Mesodermal cell (in vitro differentiated cells): ENCODE data around the gene SLF1.

ENCODE experiments used
- H3K27ac ChIP-seq: 2 replicates; pipeline ENCODE4 v1.7.0; 2013; ENCODE audit warnings: mild to moderate bottlenecking, low read depth, low read length, moderate library complexity; ENCODE audit not compliant: severe bottlenecking
- H3K36me3 ChIP-seq: 2 replicates; pipeline ENCODE4 v1.7.1; 2013; ENCODE audit warnings: mild to moderate bottlenecking, low read length, moderate library complexity; ENCODE audit not compliant: control insufficient read depth, insufficient read depth
- H3K4me1 ChIP-seq: one replicate; pipeline ENCODE4 v1.7.1; 2013; ENCODE audit warnings: mild to moderate bottlenecking, low read length; ENCODE audit not compliant: insufficient read depth, control insufficient read depth, poor library complexity, severe bottlenecking
- H3K4me3 ChIP-seq: 2 replicates; pipeline ENCODE4 v1.7.0; 2013; ENCODE audit warnings: low read length, control low read depth, mild to moderate bottlenecking; ENCODE audit not compliant: insufficient read depth, poor library complexity, severe bottlenecking; ENCODE audit errors: extremely low read depth
- H3K9me3 ChIP-seq: 2 replicates; pipeline ENCODE4 v1.7.1; 2013; ENCODE audit warnings: mild to moderate bottlenecking, low read length, moderate library complexity; ENCODE audit not compliant: control insufficient read depth
- WGBS, 2 experiments: methylation state at CpG; one replicate each; pipeline ENCODE4 v1.1.5; 2013; ENCODE audit warnings: missing lambda C conversion rate in 2 of 2; ENCODE audit not compliant: insufficient coverage in 2 of 2; 5-methylcytosine and 5-hydroxymethylcytosine counted together

SLF1 gene

GRCh38 chr5:94709277-94709676, 90.8 kb downstream of the SLF1 start:
- Histone ChIP-seq H3K27ac (no peak overlapping the region), H3K4me1 (no peaks in the 10 kb centered on the region), H3K4me3 (no peak overlapping the region), H3K36me3 (peaks cover 12% of the 10 kb centered on the region), H3K9me3 (no peaks in the 10 kb centered on the region)
- no CpG with 5 or more reads among the region's 1 CpG for WGBS, 2 experiments

DNA sequence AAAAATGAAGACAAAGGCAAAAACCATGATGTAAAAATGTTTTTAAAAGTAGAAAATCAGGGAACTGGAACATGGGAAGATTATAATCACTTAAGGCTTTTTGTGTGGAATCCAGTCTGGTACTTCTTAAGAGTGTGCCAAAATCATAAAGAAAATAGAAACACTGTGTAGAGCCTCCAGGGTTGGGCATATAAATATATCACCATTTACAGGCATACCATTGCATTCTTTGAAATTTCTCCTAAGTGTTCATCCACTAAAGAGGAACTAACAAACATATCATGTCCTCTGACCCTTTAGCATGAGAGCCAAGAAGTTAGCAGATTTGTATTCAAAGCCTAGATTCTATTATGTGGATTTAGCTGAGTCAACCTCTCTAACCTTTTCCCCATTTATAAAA, 93.3 kb downstream of the SLF1 start:
- Histone ChIP-seq H3K4me3 (no peak overlapping the region), H3K9me3 (no peaks in the 10 kb centered on the region), H3K4me1 (no peaks in the 10 kb centered on the region), H3K27ac (no peak overlapping the region), H3K36me3 (peaks cover 12% of the 10 kb centered on the region)

DNA sequence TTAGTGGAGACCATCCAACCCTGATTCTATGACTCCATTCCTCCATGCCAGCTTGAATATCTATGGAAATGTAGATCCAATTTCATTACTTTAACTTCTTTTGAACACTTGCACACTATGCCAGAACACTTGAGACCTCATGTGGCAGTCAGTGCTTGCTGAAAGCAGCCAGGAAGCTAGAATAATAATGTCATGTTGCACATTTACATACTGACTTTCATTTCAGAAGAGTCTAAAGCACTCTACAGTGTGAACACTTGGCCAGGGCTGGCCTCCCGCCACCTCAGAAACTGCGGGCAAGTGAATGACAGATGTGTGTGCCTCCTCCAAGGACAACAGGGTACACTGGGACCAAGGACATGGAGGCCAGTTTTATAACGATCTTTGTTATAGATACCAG, 97.3 kb downstream of the SLF1 start:
- Histone ChIP-seq H3K9me3 (no peaks in the 10 kb centered on the region), H3K4me3 (no peak overlapping the region), H3K4me1 (no peaks in the 10 kb centered on the region), H3K27ac (no peak overlapping the region), H3K36me3 (peaks cover 7% of the 10 kb centered on the region)
- WGBS, 2 experiments, result 94% methylated on average over 2 of the region's 3 CpGs; no CpG with 5 or more reads in 1 of the 2 experiments

- H3K9me3 ChIP-seq, result no peaks in the 10 kb centered on the region
- H3K4me1 ChIP-seq, result no peaks in the 10 kb centered on the region
- no peak overlapping the region for H3K4me3 ChIP-seq
- no CpG with 5 or more reads among the region's 1 CpG for WGBS, 2 experiments
- H3K36me3 ChIP-seq, result no peaks in the 10 kb centered on the region
- peak overlapping the region; percentile 12 for H3K27ac ChIP-seq
Observed at GRCh38 chr5:94725142-94725541, 106.7 kb downstream of the SLF1 start.

GRCh38 chr5:94731471-94731870, 113.0 kb downstream of the SLF1 start:
- Histone ChIP-seq H3K4me3 (no peak overlapping the region), H3K4me1 (no peaks in the 10 kb centered on the region), H3K36me3 (no peaks in the 10 kb centered on the region), H3K9me3 (no peaks in the 10 kb centered on the region), H3K27ac (no peak overlapping the region)
- WGBS, 2 experiments, result no CpG with 5 or more reads among the region's 1 CpG

GRCh38 chr5:94736498-94736897, 118.0 kb downstream of the SLF1 start:
- Histone ChIP-seq H3K4me3 (no peak overlapping the region), H3K4me1 (no peaks in the 10 kb centered on the region)
- no CpG with 5 or more reads among the region's 1 CpG for WGBS, 2 experiments

GRCh38 chr5:94740286-94740685, 121.8 kb downstream of the SLF1 start:
- Histone ChIP-seq H3K27ac (no peak overlapping the region), H3K9me3 (no peaks in the 10 kb centered on the region), H3K4me3 (no peak overlapping the region), H3K36me3 (no peaks in the 10 kb centered on the region), H3K4me1 (no peaks in the 10 kb centered on the region)
- WGBS, 2 experiments, result 63 to 72% methylated on average over 1 to 2 of the region's 2 CpGs

More at GRCh38 chr5:94736498-94736897, 118.0 kb downstream of the SLF1 start:
- no peaks in the 10 kb centered on the region for H3K36me3 ChIP-seq
- no peaks in the 10 kb centered on the region for H3K9me3 ChIP-seq
- no peak overlapping the region for H3K27ac ChIP-seq

DNA sequence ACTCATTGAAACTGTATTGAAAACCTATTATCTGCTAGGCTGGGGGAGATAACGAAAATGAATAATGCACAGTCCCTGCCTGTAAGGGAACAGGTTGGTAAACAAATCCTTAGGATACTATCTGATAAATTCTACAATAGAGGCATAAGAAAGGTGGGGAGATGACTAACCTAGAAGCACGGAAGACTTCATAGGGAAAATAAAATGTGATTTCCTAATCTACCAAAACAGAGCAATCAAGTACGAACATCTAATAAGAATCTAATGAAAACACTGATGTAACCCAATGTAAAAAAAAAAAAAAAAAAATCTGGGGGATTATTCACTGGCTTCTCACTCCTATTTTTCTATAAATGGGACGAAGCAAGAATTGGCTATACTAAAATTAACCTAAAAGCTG, 124.4 kb downstream of the SLF1 start:
- Histone ChIP-seq H3K4me1 (no peaks in the 10 kb centered on the region), H3K36me3 (no peaks in the 10 kb centered on the region)
- 80% methylated on average over 1 of the region's 4 CpGs; no CpG with 5 or more reads in 1 of the 2 experiments for WGBS, 2 experiments

GRCh38 chr5:94744906-94745305, 126.4 kb downstream of the SLF1 start:
- no peak overlapping the region for H3K4me3 ChIP-seq
- H3K4me1 ChIP-seq, result no peaks in the 10 kb centered on the region
- no CpG with 5 or more reads among the region's 2 CpGs for WGBS, 2 experiments
- no peak overlapping the region for H3K27ac ChIP-seq
- no peaks in the 10 kb centered on the region for H3K36me3 ChIP-seq
- no peaks in the 10 kb centered on the region for H3K9me3 ChIP-seq

More for the DNA sequence above, 124.4 kb downstream of the SLF1 start:
- Histone ChIP-seq H3K9me3 (no peaks in the 10 kb centered on the region), H3K27ac (no peak overlapping the region), H3K4me3 (no peak overlapping the region)

DNA sequence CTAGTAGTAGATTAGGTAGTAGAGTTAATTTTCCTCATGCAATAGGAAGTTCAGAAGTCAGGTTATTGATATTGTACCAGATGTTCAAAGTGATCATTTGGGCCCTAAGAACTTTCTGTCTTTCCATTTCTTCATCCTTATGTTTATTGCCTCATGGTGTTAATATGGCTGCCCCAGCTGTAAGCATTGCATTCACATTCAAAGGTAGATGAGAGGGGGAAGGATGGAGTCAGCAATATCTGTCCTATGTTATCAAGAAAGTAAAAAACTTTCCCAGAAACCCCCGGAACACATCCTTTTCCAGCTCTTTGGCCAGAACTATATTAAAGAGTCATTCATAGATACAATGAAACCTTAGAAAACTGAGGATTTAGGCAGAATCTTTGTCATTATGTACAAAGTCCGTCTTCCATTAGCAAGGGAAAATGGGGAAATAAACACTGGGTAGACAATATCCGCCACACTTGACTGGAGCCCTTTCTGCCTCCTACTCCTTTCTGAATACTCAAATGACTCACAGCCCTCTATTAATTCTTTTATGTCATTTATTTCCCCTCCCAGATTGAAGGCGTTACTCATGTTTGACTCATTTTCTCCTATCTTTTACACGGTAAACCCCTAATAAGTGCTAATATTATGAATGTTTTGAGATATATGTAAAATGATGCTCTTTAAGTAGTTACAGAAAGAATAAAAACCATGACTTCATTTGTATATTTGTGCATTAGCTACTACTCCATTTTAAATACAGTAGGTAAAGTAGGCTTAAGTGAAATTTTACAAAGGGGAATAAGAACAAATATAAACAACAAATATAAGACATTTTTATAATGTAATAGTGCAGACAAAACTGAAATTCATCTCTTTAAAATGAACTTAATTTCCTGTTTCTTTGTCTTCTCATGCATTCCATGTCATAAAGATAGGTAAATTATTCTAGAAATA, 127.6 kb downstream of the SLF1 start:
- H3K4me1 ChIP-seq, result no peaks in the 10 kb centered on the region
- H3K9me3 ChIP-seq, result no peaks in the 10 kb centered on the region
- 83 to 100% methylated on average over 1 to 2 of the region's 5 CpGs for WGBS, 2 experiments
- no peak overlapping the region for H3K27ac ChIP-seq
- H3K4me3 ChIP-seq, result no peak overlapping the region
- H3K36me3 ChIP-seq, result no peaks in the 10 kb centered on the region

GRCh38 chr5:94746731-94747124, 128.3 kb downstream of the SLF1 start:
- H3K27ac ChIP-seq, result no peak overlapping the region
- no peaks in the 10 kb centered on the region for H3K36me3 ChIP-seq
- H3K4me1 ChIP-seq, result no peaks in the 10 kb centered on the region
- H3K9me3 ChIP-seq, result no peaks in the 10 kb centered on the region
- H3K4me3 ChIP-seq, result no peak overlapping the region
- 80 to 100% methylated on average over 1 of the region's 1 CpG for WGBS, 2 experiments
